Measurements from ENCODE around the gene OPCML. TPM values are rescaled to one million over a fixed set of nuclear protein-coding genes. Genes with fewer than 3 reads are reported as not detected.

The OPCML gene
- total RNA-seq, 1 experiment from 2014 or later, result not detected

DNA sequence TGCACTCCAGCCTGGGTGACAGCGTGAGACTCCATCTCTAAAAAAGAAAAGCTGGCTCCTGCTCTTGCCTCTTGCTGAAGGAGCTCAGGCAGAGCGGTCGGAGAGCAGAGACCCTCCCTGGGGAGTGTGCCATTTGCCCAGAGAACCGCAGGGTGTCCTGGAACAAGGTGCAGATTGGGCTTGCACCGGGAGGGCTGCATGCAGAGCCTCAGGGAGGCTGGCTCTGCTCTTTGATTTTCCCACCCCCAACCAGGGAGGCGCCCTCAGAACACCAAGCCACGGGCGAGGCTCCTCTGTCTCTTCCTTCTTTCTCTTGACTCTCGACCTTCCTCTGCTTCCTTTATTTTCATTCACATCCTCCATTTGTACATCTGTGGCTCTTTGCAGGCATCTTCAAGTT, 889.1 kb downstream of the OPCML start:
- no peaks in the 10 kb centered on the region for H3K9me3 Mint-ChIP-seq (ENCODE audit: unreplicated experiment)
- Histone ChIP-seq H3K4me1 (no peaks in the 10 kb centered on the region), H3K27me3 (replicated peaks; ENCODE audit: control insufficient read depth, insufficient read depth, low read length) (no peaks in the 10 kb centered on the region), H3K4me3 (ENCODE audit: low read depth, low read length) (no peak overlapping the region), H3K9me3 (no peaks in the 10 kb centered on the region), H3K36me3 (ENCODE audit: control insufficient read depth, insufficient read depth, low read length) (no peaks in the 10 kb centered on the region)
- no peaks in the 10 kb centered on the region for H3K36me3 Mint-ChIP-seq (ENCODE audit: insufficient read depth, unreplicated experiment)
- DNase-seq, result no peak
- POLR2A ChIA-PET, result no interaction called here
- H3K4me1 Mint-ChIP-seq (ENCODE audit: low read depth, unreplicated experiment), result no peaks in the 10 kb centered on the region
- no TSS peak for BruUV-seq (replicated peaks)
- H3K27ac Mint-ChIP-seq (ENCODE audit: unreplicated experiment), result no peak overlapping the region
- intact Hi-C loops (cut with micrococcal nuclease; ENCODE audit: unreplicated experiment), result no loop called here
- CTCF ChIA-PET, result no interaction called here
- TF ChIP-seq, protein P1, sequence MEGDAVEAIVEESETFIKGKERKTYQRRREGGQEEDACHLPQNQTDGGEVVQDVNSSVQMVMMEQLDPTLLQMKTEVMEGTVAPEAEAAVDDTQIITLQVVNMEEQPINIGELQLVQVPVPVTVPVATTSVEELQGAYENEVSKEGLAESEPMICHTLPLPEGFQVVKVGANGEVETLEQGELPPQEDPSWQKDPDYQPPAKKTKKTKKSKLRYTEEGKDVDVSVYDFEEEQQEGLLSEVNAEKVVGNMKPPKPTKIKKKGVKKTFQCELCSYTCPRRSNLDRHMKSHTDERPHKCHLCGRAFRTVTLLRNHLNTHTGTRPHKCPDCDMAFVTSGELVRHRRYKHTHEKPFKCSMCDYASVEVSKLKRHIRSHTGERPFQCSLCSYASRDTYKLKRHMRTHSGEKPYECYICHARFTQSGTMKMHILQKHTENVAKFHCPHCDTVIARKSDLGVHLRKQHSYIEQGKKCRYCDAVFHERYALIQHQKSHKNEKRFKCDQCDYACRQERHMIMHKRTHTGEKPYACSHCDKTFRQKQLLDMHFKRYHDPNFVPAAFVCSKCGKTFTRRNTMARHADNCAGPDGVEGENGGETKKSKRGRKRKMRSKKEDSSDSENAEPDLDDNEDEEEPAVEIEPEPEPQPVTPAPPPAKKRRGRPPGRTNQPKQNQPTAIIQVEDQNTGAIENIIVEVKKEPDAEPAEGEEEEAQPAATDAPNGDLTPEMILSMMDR (IDR thresholded peaks at IDR 0.05; ENCODE audit: insufficient read depth in 1 of 2, low read depth in 1 of 2, low read length in 1 of 2, severe bottlenecking in 1 of 2, unreplicated experiment in 1 of 2), result no peak
- peaks cover 8% of the 10 kb centered on the region for H3K27me3 Mint-ChIP-seq (ENCODE audit: insufficient read depth, unreplicated experiment)
- no peak overlapping the region for H3K4me3 Mint-ChIP-seq (ENCODE audit: unreplicated experiment)

DNA sequence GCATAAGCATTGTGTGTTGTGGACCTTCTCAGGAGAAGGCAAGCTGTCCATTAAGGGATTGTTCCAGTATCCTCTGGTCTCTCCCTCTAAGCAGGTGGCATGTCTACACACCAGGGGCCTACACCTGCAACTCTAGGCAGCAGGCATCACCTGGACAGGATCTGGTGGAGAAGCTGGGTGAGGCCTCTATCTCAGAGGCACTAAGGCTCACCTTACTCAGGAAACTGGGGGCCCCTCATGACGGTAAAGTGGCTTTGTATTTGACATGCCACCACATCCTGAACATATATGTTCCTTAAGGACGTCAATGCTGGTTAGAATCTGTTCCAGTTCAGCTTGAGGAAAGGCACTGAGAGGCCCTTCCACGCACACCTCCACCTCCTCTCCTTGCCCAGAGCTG, 891.3 kb downstream of the OPCML start:
- Mint-ChIP-seq H3K27ac (ENCODE audit: unreplicated experiment) (no peak overlapping the region), H3K36me3 (ENCODE audit: insufficient read depth, unreplicated experiment) (no peaks in the 10 kb centered on the region), H3K27me3 (ENCODE audit: insufficient read depth, unreplicated experiment) (peaks cover 3% of the 10 kb centered on the region), H3K9me3 (ENCODE audit: unreplicated experiment) (no peaks in the 10 kb centered on the region), H3K4me3 (ENCODE audit: unreplicated experiment) (no peak overlapping the region), H3K4me1 (ENCODE audit: low read depth, unreplicated experiment) (no peaks in the 10 kb centered on the region)
- H3K9me3 ChIP-seq, result no peaks in the 10 kb centered on the region
- no TSS peak for BruUV-seq (replicated peaks)
- POLR2A ChIA-PET, result no interaction called here
- intact Hi-C loops (cut with micrococcal nuclease; ENCODE audit: unreplicated experiment), result no loop called here
- no peak overlapping the region for H3K4me3 ChIP-seq (ENCODE audit: low read depth, low read length)
- no peaks in the 10 kb centered on the region for H3K27me3 ChIP-seq (replicated peaks; ENCODE audit: control insufficient read depth, insufficient read depth, low read length)
- TF ChIP-seq, protein P1 (IDR thresholded peaks at IDR 0.05; ENCODE audit: insufficient read depth in 1 of 2, low read depth in 1 of 2, low read length in 1 of 2, severe bottlenecking in 1 of 2, unreplicated experiment in 1 of 2), result no peak
- H3K36me3 ChIP-seq (ENCODE audit: control insufficient read depth, insufficient read depth, low read length), result no peaks in the 10 kb centered on the region
- no peaks in the 10 kb centered on the region for H3K4me1 ChIP-seq
- DNase-seq, result no peak
- CTCF ChIA-PET, result no interaction called here

DNA sequence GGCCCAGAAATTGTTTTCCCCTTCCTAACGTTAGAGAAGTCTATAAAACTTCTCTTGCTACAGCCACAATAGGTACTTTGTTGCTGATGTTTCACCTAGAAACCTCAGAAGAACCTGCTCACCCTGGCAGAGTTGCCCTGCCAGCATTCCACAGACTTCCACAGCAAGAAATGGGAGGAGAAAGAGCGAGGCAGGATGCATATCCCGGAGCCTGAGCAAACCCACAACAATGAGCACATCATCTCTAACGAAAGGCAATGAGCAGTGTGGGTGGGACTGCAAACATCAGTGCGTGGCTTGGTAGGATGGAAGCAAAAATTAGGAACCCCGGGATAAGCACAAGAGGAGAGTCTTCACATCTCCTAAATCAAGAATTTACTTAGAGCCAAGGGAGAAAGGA, 892.3 kb downstream of the OPCML start:
- BruUV-seq (replicated peaks), result no TSS peak
- intact Hi-C loops (cut with micrococcal nuclease; ENCODE audit: unreplicated experiment), result no loop called here
- no peaks in the 10 kb centered on the region for H3K27me3 ChIP-seq (replicated peaks; ENCODE audit: control insufficient read depth, insufficient read depth, low read length)
- no peaks in the 10 kb centered on the region for H3K4me1 Mint-ChIP-seq (ENCODE audit: low read depth, unreplicated experiment)
- H3K27me3 Mint-ChIP-seq (ENCODE audit: insufficient read depth, unreplicated experiment), result peaks cover 3% of the 10 kb centered on the region
- H3K4me3 ChIP-seq (ENCODE audit: low read depth, low read length), result no peak overlapping the region
- TF ChIP-seq, protein P1 (IDR thresholded peaks at IDR 0.05; ENCODE audit: insufficient read depth in 1 of 2, low read depth in 1 of 2, low read length in 1 of 2, severe bottlenecking in 1 of 2, unreplicated experiment in 1 of 2), result no peak
- H3K4me1 ChIP-seq, result no peaks in the 10 kb centered on the region
- H3K9me3 Mint-ChIP-seq (ENCODE audit: unreplicated experiment), result no peaks in the 10 kb centered on the region
- ChIA-PET POLR2A (no interaction called here), CTCF (no interaction called here)
- no peak overlapping the region for H3K4me3 Mint-ChIP-seq (ENCODE audit: unreplicated experiment)
- no peaks in the 10 kb centered on the region for H3K36me3 Mint-ChIP-seq (ENCODE audit: insufficient read depth, unreplicated experiment)
- no peaks in the 10 kb centered on the region for H3K9me3 ChIP-seq
- no peak for DNase-seq
- no peaks in the 10 kb centered on the region for H3K36me3 ChIP-seq (ENCODE audit: control insufficient read depth, insufficient read depth, low read length)
- H3K27ac Mint-ChIP-seq (ENCODE audit: unreplicated experiment), result no peak overlapping the region
